Heart left ventricle (tissue), 16 donors: ENCODE data around the gene EHD1. TPM values are rescaled to one million over a fixed set of nuclear protein-coding genes. Genes with fewer than 3 reads are reported as not detected.

Experiments
- ATAC-seq, 4 donors: fragments of 200-7000 bp; cut with Tn5 transposase; one replicate each; pipeline ENCODE4 v1.9.1; 2020 to 2022; ENCODE audit warnings: moderate library complexity in 4 of 4, mild to moderate bottlenecking in 3 of 4, moderate number of reproducible peaks in 1 of 4
- DNase-seq, 5 donors: peaks; one replicate each; pipeline ENCODE4 v3.0.0-alpha.2; 2020
- H3K27ac ChIP-seq, 12 donors: fragments of 200-600 bp; sonication (generic) in 4 of 12; one replicate each; pipeline versions ENCODE4 v1.5.0 to v1.8.0; 2016 to 2022; ENCODE audit warnings: mild to moderate bottlenecking in 2 of 12
- H3K27me3 ChIP-seq, 9 donors: fragments of 200-600 bp; sonication (generic) in 2 of 9; one replicate each; pipeline versions ENCODE4 v1.5.1 to v1.8.0; 2016 to 2022; ENCODE audit warnings: mild to moderate bottlenecking in 3 of 9
- H3K36me3 ChIP-seq, 9 donors: fragments of 200-600 bp; sonication (generic) in 2 of 9; one replicate each; pipeline versions ENCODE4 v1.5.0 to v1.8.0; 2018 to 2022; ENCODE audit warnings: mild to moderate bottlenecking in 2 of 9
- H3K4me1 ChIP-seq, 12 donors: fragments of 200-600 bp; sonication (generic) in 4 of 12; one replicate each; pipeline versions ENCODE4 v1.5.0 to v1.8.0; 2016 to 2022; ENCODE audit warnings: mild to moderate bottlenecking in 3 of 12
- H3K4me3 ChIP-seq, 12 donors: fragments of 200-600 bp; sonication (generic) in 4 of 12; one replicate each; pipeline versions ENCODE4 v1.5.0 to v1.8.0; 2017 to 2022; ENCODE audit warnings: mild to moderate bottlenecking in 9 of 12, moderate library complexity in 4 of 12
- H3K9me3 ChIP-seq, 12 donors: fragments of 200-600 bp; sonication (generic) in 4 of 12; one replicate each; pipeline versions ENCODE4 v1.5.0 to v1.8.0; 2016 to 2022; ENCODE audit warnings: mild to moderate bottlenecking in 1 of 12
- CTCF ChIP-seq, 12 donors: fragments of 200-600 bp; sonication (generic) in 4 of 12; IDR thresholded peaks; one replicate each; pipeline versions ENCODE4 v1.5.0 to v1.8.0; 2018 to 2022; ENCODE audit warnings: antibody characterized with exemption in 12 of 12, mild to moderate bottlenecking in 5 of 12
- POLR2A ChIP-seq, 2 donors: fragments of 450-650 bp; IDR thresholded peaks; one replicate each; pipeline ENCODE4 v1.6.1; 2017; ENCODE audit warnings: antibody characterized with exemption in 2 of 2, mild to moderate bottlenecking in 2 of 2, moderate library complexity in 2 of 2
- WGBS, 4 donors: extraction: QIAGEN DNeasy Blood & Tissue Kit in 2 of 4; methylation state at CpG; one replicate each; pipeline versions ENCODE4 v1.1.5 to v1.1.7; 2013 to 2018; 5-methylcytosine and 5-hydroxymethylcytosine counted together
- intact Hi-C, 10 donors: fragments of 100-400 bp; cut with DNase I; formaldehyde crosslinking; loops; one replicate each; pipeline versions ENCODE4 v1.11.1 to v1.14.2; 2022
- polyA plus RNA-seq, 2 donors: library from polyadenylated mRNA; stranded (reverse); fragments of 200-250 nt; gene quantifications; one replicate each; pipeline ENCODE4 v1.2.3, GENCODE V29; 2013
- total RNA-seq, 9 donors: library from RNA; depleted of rRNA in 2 of 9; stranded (reverse); fragments of >200 nt in 2 of 9; fragmentation: NEBNext Ultra II Directional in 3 of 9; extraction: Animal tissue kit (Norgen Biotek cat#: 25700) in 3 of 9; gene quantifications; one replicate each; pipeline versions ENCODE4 v1.1.0 to v1.2.4, GENCODE V29; 2016 to 2023
- donor health status: ischemic (EF 13 %, LVEDD 7.1; RV severe dilation, severe dysfunction).
- donor health status: healthy with polysubstance abuse.
- donor health status: DM: no; HTN: yes; CAD: no.
- donor health status: DM: no; HTN: no; CAD: no.
- donor health status: ischemic (EF 25% LVEDD 6.9; RV normal size, moderate dysfunction).
- donor health status: ischemic (EF 25% LVEDD 5.7; RV mildly dilated, moderate dysfunction).
- donor health status: healthy.
- donor health status: DM: yes; HTN: yes; CAD: no.
- donor health status: ischemic (EF 35%, LVEDD 5.7; RV mildly dilated, moderate dysfunction).
- donor health status: nonischemic (EF 11% LVEDD 7.7; RV severe dilation, severe dysfunction).
- donor health status: DM: yes; HTN: yes; CAD: no.
- donor health status: PGD.
- donor health status: ischemic (EF 29% LVEDD 5.4; RV normal size, mild dysfunction).
- donor health status: nonischemic (EF 23%, LVEDD 6.1; RV moderate dilation, normal function).

EHD1 gene
- total and polyA plus RNA-seq, 11 donors, result 27.9 to 102 (median 58.0) TPM

GRCh38 chr11:64844330-64845128 is 33.9 kb downstream of the EHD1 start, which contains the start of gene CDC42BPG:
Gene CDC42BPG, minus strand, starts transcription at chr11:64844653. Its CDS starts 84 bp downstream, at chr11:64844569.
- intact Hi-C loops, result loop anchor here (2.0 to 10.0 kb wide), 9 partner anchors 150 to 273 kb away; partner anchors contain the start of genes ARL2 (in 5 of the 10), BATF2 (in 3 of the 10), ZNHIT2 (in 3 of the 10) and TM7SF2 (in 2 of the 10)
- DNase-seq (peak; percentile 46 to 85 (median 68)), ATAC-seq (peak in 3 of 4 donors; percentile 36 to 63 (median 60))
- H3K9me3 ChIP-seq, result no peaks in the 10 kb centered on the region
- peak within 1 kb of the TSS; percentile 32 to 64 (median 48) for H3K4me3 ChIP-seq
- H3K36me3 ChIP-seq, result no peaks in the 10 kb centered on the region
- H3K27ac ChIP-seq, result peak within 1 kb of the TSS in 7 of 12 donors; percentile 8 to 47 (median 38)
- peaks cover 0 to 35% (median 28%) of the 10 kb centered on the region in 12 donors for H3K4me1 ChIP-seq
- peak; percentile 45 to 75 (median 62) for TF ChIP-seq CTCF (IDR thresholded peaks at IDR 0.05)
- no peak for TF ChIP-seq POLR2A (IDR thresholded peaks at IDR 0.05)
- peaks cover 0 to 4% (median 0%) of the 10 kb centered on the region in 9 donors for H3K27me3 ChIP-seq
- 1 to 10% (median 3%) methylated on average over 4 to 96 of the region's 96 CpGs for WGBS, 4 donors

- no peaks in the 10 kb centered on the region for H3K36me3 ChIP-seq
- intact Hi-C loops, result loop anchor here in 9 of 10 donors (2.0 to 10.0 kb wide), 6 partner anchors 151 to 271 kb away; partner anchors contain the start of genes ARL2 (in 4 of the 9), TM7SF2 (in 2 of the 9), ZNHIT2 (in 2 of the 9) and BATF2 (in 1 of the 9)
- peaks cover 0 to 28% (median 21%) of the 10 kb centered on the region in 12 donors for H3K4me1 ChIP-seq
- H3K4me3 ChIP-seq, result peak overlapping the region in 10 of 12 donors; percentile 32 to 64 (median 50)
- DNase-seq, result peak in 2 of 5 donors; percentile 22 to 31
- H3K9me3 ChIP-seq, result no peaks in the 10 kb centered on the region
- TF ChIP-seq POLR2A (IDR thresholded peaks at IDR 0.05) (no peak), CTCF (IDR thresholded peaks at IDR 0.05) (no peak)
- no peak for ATAC-seq
- H3K27me3 ChIP-seq, result peaks cover 0 to 4% (median 0%) of the 10 kb centered on the region in 9 donors
- H3K27ac ChIP-seq, result no peak overlapping the region
- WGBS, 4 donors, result 62 to 74% (median 64%) methylated on average over 23 to 27 of the region's 27 CpGs
These were observed 34.6 kb downstream of the EHD1 start for GRCh38 chr11:64843686-64844329.

- peaks cover 0 to 21% (median 14%) of the 10 kb centered on the region in 12 donors for H3K4me1 ChIP-seq
- TF ChIP-seq CTCF (IDR thresholded peaks at IDR 0.05), result no peak
- no peak for TF ChIP-seq POLR2A (IDR thresholded peaks at IDR 0.05)
- H3K36me3 ChIP-seq, result no peaks in the 10 kb centered on the region
- intact Hi-C loops, result loop anchor here in 8 of 10 donors (5.0 to 10.0 kb wide), 5 partner anchors 152 to 272 kb away; partner anchors contain the start of genes ARL2 (in 4 of the 8), TM7SF2 (in 2 of the 8), ZNHIT2 (in 2 of the 8) and BATF2 (in 1 of the 8)
- ATAC-seq, result no peak
- H3K27me3 ChIP-seq, result peaks cover 0 to 4% (median 0%) of the 10 kb centered on the region in 9 donors
- peak in 1 of 5 donors; percentile 28 for DNase-seq
- H3K27ac ChIP-seq, result no peak overlapping the region
- no peaks in the 10 kb centered on the region for H3K9me3 ChIP-seq
- WGBS, 4 donors, result 87 to 93% (median 91%) methylated on average over 14 to 19 of the region's 19 CpGs
- no peak overlapping the region for H3K4me3 ChIP-seq
These were observed 35.4 kb downstream of the EHD1 start for GRCh38 chr11:64842851-64843685.
